Measurements from ENCODE around the gene FAM32A. TPM values are rescaled to one million over a fixed set of nuclear protein-coding genes. Genes with fewer than 3 reads are reported as not detected.

The FAM32A gene
- total RNA-seq, 1 experiment from 2014 or later: 44.6 TPM

GRCh38 chr19:16155128-16155527 lies 30.1 kb upstream of the FAM32A start:
- Histone ChIP-seq H3K27me3 (ENCODE audit: control insufficient read depth, insufficient read depth, low read length) (no peaks in the 10 kb centered on the region), H3K9me3 (ENCODE audit: control insufficient read depth, insufficient read depth, low read depth, low read length) (no peaks in the 10 kb centered on the region), H3K4me3 (ENCODE audit: low read depth in 2 of 2, low read length in 2 of 2) (no peak overlapping the region), H3K27ac (ENCODE audit: low read length) (no peak overlapping the region), H3K4me1 (ENCODE audit: control insufficient read depth, insufficient read depth, low read length) (no peaks in the 10 kb centered on the region), H3K36me3 (ENCODE audit: control insufficient read depth, insufficient read depth, low read length) (no peaks in the 10 kb centered on the region)
- CTCF ChIA-PET: no interaction called here
- in situ Hi-C loops (cut with HindIII; ENCODE audit: low pct_unique_long_range_greater_than_20kb, low sequenced_read_pairs) (no loop called here), intact Hi-C loops (cut with micrococcal nuclease; ENCODE audit: unreplicated experiment) (no loop called here)
- no peak for TF ChIP-seq REST (IDR thresholded peaks at IDR 0.05; ENCODE audit: insufficient read depth in 1 of 2, low read depth in 2 of 2, low read length in 1 of 2)
- no peak for TF ChIP-seq SIN3A (IDR thresholded peaks at IDR 0.05; ENCODE audit: borderline replicate concordance, insufficient read depth, low read depth, low read length)
- TF ChIP-seq POLR2AphosphoS5 (IDR thresholded peaks at IDR 0.05; ENCODE audit: low read depth, low read length): no peak
- no peak for TF ChIP-seq TCF7L2 (IDR thresholded peaks at IDR 0.05; ENCODE audit: low read depth, low read length)
- TF ChIP-seq CTCF (IDR thresholded peaks at IDR 0.05): no peak
- POLR2A ChIA-PET: interaction anchor here (0.7 kb wide), 1 partner anchor 222 kb away, joined by 3 read pairs; no protein-coding TSS in a partner anchor
- ATAC-seq: no peak
- no TSS peak for BruUV-seq (replicated peaks)
- no peak for DNase-seq (ENCODE audit: low read depth, low spot score)

GRCh38 chr19:16156904-16157303 lies 28.3 kb upstream of the FAM32A start:
- Histone ChIP-seq H3K9me3 (ENCODE audit: control insufficient read depth, insufficient read depth, low read depth, low read length) (no peaks in the 10 kb centered on the region), H3K4me1 (ENCODE audit: control insufficient read depth, insufficient read depth, low read length) (peaks cover 2% of the 10 kb centered on the region; the same call in 1 of the 2 replicates), H3K4me3 (ENCODE audit: low read depth in 2 of 2, low read length in 2 of 2) (no peak overlapping the region), H3K27ac (ENCODE audit: low read length) (no peak overlapping the region), H3K27me3 (ENCODE audit: control insufficient read depth, insufficient read depth, low read length) (no peaks in the 10 kb centered on the region), H3K36me3 (ENCODE audit: control insufficient read depth, insufficient read depth, low read length) (no peaks in the 10 kb centered on the region)
- intact Hi-C loops (cut with micrococcal nuclease; ENCODE audit: unreplicated experiment) (no loop called here), in situ Hi-C loops (cut with HindIII; ENCODE audit: low pct_unique_long_range_greater_than_20kb, low sequenced_read_pairs) (no loop called here)
- no peak for TF ChIP-seq POLR2AphosphoS5 (IDR thresholded peaks at IDR 0.05; ENCODE audit: low read depth, low read length)
- no peak for TF ChIP-seq CTCF (IDR thresholded peaks at IDR 0.05)
- no peak for TF ChIP-seq TCF7L2 (IDR thresholded peaks at IDR 0.05; ENCODE audit: low read depth, low read length)
- no peak for TF ChIP-seq SIN3A (IDR thresholded peaks at IDR 0.05; ENCODE audit: borderline replicate concordance, insufficient read depth, low read depth, low read length)
- no peak for TF ChIP-seq REST (IDR thresholded peaks at IDR 0.05; ENCODE audit: insufficient read depth in 1 of 2, low read depth in 2 of 2, low read length in 1 of 2)
- ChIA-PET CTCF (no interaction called here), POLR2A (no interaction called here)
- BruUV-seq (replicated peaks): no TSS peak
- ATAC-seq (no peak), DNase-seq (ENCODE audit: low read depth, low spot score) (no peak)
